GM19099 (cell line): ENCODE data around the gene PIGL.

Experiments used
- POLR2A ChIP-seq: IDR thresholded peaks from 3 replicates; pipeline ENCODE4 v1.6.1; 2011; ENCODE audit warnings: low read depth; ENCODE audit not compliant: insufficient read length; ENCODE audit errors: extremely low read depth

Gene PIGL

GRCh38 chr17:16262201-16262600 is 45.2 kb downstream of the PIGL start:
- TF ChIP-seq POLR2A, result no peak

DNA sequence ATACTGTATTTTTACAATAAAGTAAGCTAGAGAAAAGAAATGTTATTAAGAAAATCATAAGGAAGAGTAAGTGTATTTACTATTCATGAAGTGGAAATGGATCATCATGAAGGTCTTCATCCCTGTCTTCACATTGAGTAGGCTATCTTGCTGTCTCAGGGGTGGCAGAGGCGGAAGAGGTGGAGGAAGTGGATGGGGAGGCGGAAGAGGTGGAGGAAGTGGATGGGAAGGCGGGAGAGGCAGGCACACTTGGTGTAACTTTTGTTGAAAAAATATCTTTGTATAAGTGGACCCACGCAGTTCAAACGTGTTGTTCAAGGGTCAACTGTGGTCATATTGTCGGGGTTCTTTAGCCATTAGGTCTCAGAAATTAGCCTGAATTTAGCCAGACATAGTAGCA is 50.2 kb downstream of the PIGL start:
- no peak for TF ChIP-seq POLR2A

DNA sequence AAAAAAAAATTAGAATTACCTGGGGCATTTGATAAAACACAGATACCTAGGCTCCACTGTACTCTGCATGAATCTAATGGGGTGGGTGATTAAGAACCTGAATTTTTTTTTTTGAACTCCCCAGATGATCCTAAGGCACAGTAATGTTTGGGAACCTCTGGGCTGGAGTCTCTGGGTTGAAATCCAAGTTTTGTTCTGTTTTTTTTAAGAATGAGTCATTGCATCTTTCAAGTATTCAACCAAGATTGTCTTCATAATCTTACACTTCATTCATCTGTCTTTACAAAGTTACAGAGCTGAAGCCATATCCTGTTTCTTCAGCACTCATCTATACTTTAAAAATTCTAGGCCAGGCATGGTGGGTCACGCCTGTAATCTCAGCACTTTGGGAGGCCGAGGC is 52.6 kb downstream of the PIGL start:
- TF ChIP-seq POLR2A, result no peak

DNA sequence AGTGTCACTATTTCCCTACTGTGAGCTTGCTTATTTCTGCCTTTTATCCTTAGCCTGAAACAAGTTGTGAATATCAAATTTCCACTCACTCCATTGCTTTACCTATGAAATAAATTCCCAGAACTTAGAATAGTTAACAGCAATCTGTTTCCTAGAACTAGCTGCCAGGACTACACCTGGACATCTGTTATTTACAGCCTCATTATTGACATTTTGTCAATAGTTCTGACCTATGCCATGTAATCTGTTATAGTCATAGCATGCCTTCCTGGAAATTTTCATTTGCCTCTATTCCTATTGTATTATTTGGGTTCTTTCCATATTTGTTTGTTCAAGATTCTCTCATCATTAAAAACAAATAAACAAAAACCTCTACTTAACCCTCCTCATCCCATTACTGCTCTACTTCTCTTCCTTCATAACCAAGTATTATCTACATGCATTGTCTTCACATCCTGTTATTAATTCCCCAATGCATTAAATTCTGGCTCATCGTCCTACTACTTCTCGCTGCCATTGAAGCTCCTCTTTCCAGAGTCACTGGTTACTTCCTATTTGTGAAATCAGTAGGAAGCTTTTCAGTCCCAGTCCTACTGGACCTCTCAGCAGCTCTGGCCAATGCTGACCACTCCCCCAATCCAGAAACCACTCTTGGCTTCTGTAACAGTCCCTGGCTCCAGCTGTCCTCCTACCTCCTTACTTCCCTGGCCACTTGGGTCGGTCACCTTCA is 55.3 kb downstream of the PIGL start:
- no peak for TF ChIP-seq POLR2A

- no peak for TF ChIP-seq POLR2A
These were observed 56.5 kb downstream of the PIGL start for GRCh38 chr17:16273499-16273898.

DNA sequence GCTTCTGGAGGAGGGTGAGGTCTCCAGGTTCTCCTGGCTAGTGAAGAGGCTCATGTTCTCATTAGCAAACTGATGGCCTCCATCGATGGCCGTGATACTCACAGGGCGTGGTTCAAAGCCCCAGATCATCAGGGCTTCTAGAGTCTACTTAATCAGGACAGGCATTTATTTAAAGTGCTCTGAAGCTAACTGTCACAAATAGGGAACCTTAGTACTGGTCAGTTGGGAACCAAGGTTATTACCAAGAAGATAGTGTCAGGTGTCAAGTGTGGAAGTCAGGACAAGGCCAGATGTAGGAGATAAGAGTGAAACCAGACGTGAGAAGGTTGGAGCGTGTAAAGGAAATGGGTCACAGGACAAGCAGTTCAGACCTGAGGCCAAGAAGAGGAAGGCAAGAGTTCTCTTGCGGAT is 56.9 kb downstream of the PIGL start:
- no peak for TF ChIP-seq POLR2A

- TF ChIP-seq POLR2A, result no peak
These were observed 58.0 kb downstream of the PIGL start for GRCh38 chr17:16275024-16275423.

DNA sequence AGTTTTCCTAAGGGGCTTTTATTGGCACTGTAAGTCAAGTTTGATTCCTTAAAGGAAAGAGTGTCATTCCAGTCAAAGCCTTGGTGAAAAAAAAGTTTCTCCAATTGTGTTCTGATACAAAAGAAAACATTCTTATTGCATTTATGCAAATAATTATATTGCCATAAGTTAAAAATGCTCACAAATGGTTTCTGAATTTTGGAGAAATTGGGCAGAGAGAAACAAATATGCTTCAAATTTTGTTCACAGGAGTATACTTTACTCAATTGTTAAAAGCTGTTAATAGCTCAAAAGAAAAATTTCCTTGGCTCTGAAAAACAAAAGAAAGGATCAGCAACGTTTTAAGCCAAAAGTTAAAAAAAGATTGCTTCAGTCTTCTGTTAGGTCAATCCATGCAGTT is 60.2 kb downstream of the PIGL start:
- TF ChIP-seq POLR2A, result no peak

- no peak for TF ChIP-seq POLR2A
These were observed 64.3 kb downstream of the PIGL start for GRCh38 chr17:16281351-16281750.

- TF ChIP-seq POLR2A, result no peak
These were observed 65.5 kb downstream of the PIGL start for GRCh38 chr17:16282522-16282921.

GRCh38 chr17:16283705-16284104 is 66.7 kb downstream of the PIGL start:
- no peak for TF ChIP-seq POLR2A

DNA sequence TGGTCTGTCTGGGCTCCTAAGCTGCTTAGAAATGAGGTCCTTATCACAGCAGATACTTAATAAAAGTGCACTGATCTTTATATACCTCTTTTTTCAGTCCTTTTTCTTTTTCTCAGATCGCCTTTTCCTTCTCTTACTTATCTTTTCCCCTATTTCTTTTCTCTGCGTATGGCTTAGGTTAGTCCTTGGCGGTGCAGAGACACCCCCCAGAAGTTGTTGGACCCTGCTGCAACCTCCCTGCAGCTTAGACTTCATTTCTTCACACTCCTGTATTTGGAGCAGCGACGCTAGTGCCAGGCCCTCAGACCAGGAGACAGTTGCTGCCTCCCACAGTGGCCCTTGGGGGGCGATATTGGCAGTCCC is 68.6 kb downstream of the PIGL start:
- TF ChIP-seq POLR2A, result no peak

DNA sequence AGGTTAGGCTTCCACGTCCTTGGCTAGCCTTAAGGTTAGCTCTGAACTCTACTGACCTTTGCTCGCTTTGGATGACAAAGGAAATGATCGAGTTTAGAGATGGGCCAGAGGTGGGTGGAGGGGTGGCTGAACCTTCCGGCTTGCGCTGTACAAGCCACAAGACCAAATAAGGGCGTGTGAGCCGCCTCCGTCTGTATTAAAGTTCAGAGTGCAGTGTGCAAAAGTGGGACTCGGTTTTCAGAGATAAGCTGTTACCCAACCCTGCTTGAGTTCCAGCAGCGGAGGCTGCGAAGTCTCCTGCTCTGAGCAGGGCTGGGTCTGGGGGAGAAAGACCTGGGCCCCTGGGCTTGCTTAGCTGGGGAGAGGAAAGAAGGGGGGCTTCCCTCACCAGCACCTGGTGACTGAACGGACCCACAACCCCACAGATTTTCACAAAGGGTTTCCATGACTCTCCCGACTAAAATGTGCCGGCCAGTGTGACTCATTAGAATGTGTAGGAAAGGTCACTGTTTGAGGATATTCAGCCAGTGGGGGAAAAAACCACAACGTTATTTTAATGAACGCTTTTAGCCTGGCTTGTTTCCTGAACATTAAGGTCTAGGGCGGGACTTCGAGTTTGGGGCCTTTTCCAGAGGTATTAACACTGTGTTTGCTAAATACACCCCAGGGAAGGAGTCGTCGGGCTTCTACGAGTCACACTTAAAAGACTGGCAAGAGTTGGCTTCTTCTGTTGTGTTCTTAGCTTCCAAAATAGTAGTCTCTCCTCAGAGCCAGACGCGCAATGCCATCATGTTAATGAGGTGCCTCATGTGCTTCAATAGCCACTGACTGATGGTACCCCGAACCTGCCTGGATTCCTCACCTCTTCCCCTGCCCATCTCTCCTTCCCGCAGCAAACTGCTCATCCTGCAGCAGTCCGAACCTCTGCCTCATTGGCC is 69.3 kb downstream of the PIGL start:
- TF ChIP-seq POLR2A, result peak; percentile 91

GRCh38 chr17:16286947-16287562 is 70.0 kb downstream of the PIGL start:
- TF ChIP-seq POLR2A, result peak; percentile 31

DNA sequence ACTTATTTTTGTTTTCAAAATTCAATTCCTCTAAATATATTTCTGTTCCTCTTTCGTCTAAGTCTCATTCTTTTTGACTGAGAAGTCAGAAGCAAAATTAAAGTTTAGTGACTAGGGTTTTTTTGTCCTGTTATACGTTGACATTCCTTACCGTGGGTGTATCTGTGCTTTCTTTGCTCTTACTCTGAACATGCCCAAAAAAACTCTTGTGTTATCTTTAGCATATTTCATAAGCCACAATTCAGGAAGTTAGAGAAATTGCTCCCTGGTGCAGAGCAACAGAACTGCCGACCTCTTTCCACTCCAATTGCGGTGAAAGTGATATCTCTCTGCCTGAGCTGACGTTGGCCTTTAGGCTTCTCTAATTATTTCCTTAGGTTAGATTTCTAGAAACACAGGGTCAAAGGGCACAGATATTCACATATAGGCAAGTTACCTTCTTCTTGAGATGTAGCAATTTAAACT is 70.6 kb downstream of the PIGL start:
- no peak for TF ChIP-seq POLR2A

DNA sequence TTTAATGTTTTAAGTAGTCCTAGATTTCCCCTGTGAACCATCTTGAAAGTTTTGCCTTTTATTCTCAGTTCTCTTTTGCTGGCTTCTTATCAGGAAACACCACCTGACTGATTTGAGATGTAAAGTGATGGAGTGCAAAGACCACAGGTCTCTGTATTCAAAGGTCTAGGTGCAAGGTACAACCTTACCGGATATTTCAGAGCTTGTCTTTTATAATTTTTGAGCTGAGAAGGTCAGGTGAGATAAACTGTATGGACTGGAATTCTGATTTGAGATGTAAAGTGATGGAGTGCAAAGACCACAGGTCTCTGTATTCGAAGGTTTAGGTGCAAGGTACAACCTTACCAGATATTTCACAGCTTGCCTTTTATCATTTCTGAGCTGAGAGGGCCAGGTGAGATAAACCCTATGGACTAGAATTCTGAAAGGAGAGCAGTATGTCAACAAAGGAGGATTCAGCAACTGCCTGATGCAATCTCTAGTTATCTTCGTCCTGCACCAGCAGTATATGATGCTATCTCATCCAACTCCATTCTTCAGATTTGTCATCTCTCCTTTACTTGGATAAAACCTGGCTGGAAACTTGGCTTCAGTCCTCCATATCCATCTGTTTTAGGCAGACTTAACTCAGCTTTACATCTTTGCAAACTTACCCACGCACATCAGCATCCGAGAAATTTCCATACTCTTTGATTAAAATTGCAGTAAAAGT is 72.0 kb downstream of the PIGL start:
- no peak for TF ChIP-seq POLR2A

GRCh38 chr17:16293931-16294330 is 76.9 kb downstream of the PIGL start:
- no peak for TF ChIP-seq POLR2A
